AG09319 (cell line): ENCODE measurements around the gene MORC2.

ENCODE experiments used
- DNase-seq: peaks from one replicate; pipeline ENCODE4 v3.0.0-alpha.2; 2010; ENCODE audit warnings: low read depth; ENCODE audit errors: extremely low read depth
- CTCF ChIP-seq: IDR thresholded peaks from 2 replicates; pipeline ENCODE4 v1.5.1; 2011; ENCODE audit warnings: low read depth, mild to moderate bottlenecking, inconsistent platforms, low read length, moderate library complexity

Gene MORC2

DNA sequence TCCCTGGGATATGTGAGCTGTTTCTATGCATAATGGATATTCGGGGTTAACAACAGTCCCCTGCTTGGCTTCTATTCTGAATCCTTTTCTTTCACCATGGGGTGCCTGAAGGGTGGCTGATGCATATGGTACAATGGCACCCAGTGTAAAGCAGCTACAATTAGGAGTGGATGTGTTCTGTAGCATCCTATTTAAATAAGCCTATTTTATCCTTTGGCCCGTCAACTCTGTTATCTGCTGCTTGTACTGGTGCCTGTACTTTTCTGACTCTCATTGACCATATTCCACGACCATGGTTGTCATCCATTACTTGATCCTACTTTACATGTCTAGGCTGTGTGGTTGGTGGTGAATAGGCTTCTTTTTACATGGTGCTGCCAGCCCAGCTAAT, 1.8 kb upstream of the MORC2 start:
- TF ChIP-seq CTCF = no peak
- DNase-seq = no peak

GRCh38 chr22:30969532-30970355, 1.2 kb upstream of the MORC2 start:
- DNase-seq = peak; percentile 7
- TF ChIP-seq CTCF = peak; percentile 4; the same call in 1 of the 2 replicates

DNA sequence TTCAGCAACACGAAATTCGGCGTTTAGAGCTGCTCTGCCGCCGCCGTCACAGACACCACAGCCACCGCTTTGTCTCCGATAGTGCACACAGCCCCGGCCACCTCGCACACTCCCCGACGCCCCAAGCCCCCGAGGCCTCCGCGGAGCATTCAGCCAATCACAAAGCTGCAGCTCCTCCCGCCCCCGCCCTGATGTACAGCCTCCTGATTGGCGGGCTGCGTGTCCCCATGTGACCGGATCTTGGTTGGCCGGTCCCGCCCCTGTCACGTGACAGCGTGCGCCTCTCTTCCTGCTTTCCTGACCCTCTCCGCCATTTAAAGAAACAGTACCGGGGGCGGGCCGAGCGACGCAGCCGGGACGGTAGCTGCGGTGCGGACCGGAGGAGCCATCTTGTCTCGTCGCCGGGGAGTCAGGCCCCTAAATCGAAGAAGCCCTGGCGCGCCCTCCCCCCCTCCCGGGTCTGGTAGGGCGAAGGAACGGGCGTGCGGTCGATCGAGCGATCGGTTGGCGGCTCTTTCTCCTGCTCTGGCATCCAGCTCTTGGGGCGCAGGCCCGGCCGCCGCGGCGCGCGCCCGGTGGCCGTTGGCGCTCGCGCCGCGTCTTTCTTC, 454 bp upstream of the MORC2 start, which contains the start of gene TUG1:
Gene TUG1, plus strand, starts transcription at position 342 of the 608 bp plus-strand sequence.
- DNase-seq = peak; percentile 97
- no peak for TF ChIP-seq CTCF

DNA sequence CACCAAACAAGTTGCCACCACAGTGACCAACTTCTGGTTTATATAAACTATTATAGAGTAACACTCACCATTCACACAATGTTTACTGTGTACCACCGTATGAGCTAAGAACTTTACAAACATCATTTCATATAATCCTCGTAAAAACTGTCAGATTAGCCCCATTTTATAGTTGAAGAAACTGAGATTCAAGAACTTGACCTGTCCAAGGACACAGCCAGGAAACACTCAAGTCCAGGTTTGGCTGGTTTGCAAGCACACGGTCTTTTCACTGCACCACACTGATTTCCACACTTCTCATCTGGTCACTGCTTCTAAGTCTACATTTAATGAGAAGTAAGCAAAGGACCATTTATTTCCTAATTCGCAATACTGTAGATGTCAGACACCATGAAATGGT, 3.7 kb downstream of the MORC2 start:
- TF ChIP-seq CTCF = no peak
- DNase-seq = no peak

DNA sequence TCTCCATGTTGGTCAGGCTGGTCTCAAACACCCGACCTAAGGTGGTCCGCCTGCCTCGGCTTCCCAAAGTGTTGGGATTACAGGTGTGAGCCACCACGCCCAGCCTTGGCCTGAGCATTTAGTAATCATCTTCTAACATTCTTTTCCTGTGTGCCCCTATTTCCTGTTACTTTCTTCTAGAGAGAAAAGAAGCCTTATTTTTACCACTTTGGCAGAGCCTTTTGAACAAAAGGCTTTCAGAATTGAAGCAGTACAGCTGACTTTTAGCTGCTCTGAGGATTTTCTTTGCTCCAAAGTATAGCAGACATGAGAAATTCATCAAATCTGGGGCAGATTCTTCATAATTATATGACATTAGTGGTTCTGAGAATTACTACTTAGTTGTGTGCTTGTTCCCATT, 13.4 kb downstream of the MORC2 start:
- TF ChIP-seq CTCF = no peak

GRCh38 chr22:30953206-30953605, 15.4 kb downstream of the MORC2 start:
- TF ChIP-seq CTCF = no peak
- DNase-seq = no peak

More for the DNA sequence above, 13.4 kb downstream of the MORC2 start:
- DNase-seq = no peak

- no peak for DNase-seq
- TF ChIP-seq CTCF = no peak
These were observed 18.5 kb downstream of the MORC2 start for GRCh38 chr22:30949934-30950660.
